Esophagus squamous epithelium (tissue), 5 donors: ENCODE data around the gene TCAF1. TPM values are rescaled to one million over a fixed set of nuclear protein-coding genes. Genes with fewer than 3 reads are reported as not detected.

ENCODE experiments used
- DNase-seq: peaks from one replicate; lab custom pipeline; 2025; lab: John Stamatoyannopoulos, UW
- H3K27ac ChIP-seq, 4 donors: fragments of 200-600 bp; sonication (generic); one replicate each; pipeline ENCODE4 v1.5.1; 2016 to 2019; ENCODE audit warnings: mild to moderate bottlenecking in 1 of 4
- H3K27me3 ChIP-seq, 4 donors: fragments of 200-600 bp; sonication (generic); 1 replicate in 3 of 4; 2 replicates in 1 of 4; pipeline versions ENCODE4 v1.5.1 to v1.6.0; 2017 to 2021; ENCODE audit warnings: antibody characterized with exemption in 1 of 4
- H3K36me3 ChIP-seq, 3 donors: fragments of 200-600 bp; sonication (generic); one replicate each; pipeline ENCODE4 v1.5.1; 2016 to 2019
- H3K4me1 ChIP-seq, 3 donors: fragments of 200-600 bp; sonication (generic); one replicate each; pipeline ENCODE4 v1.5.1; 2017 to 2019
- H3K4me3 ChIP-seq, 4 donors: fragments of 200-600 bp; sonication (generic); 1 replicate in 3 of 4; 2 replicates in 1 of 4; pipeline ENCODE4 v1.5.1; 2016 to 2019; ENCODE audit warnings: mild to moderate bottlenecking in 2 of 4, moderate library complexity in 1 of 4
- H3K9me3 ChIP-seq, 3 donors: fragments of 200-600 bp; sonication (generic); one replicate each; pipeline ENCODE4 v1.5.1; 2016 to 2019
- CTCF ChIP-seq, 6 experiments: fragments of 450-650 bp in 4 of 6; fragments of 200-600 bp in 2 of 6; sonication (generic) in 2 of 6; IDR thresholded peaks; one replicate each; pipeline ENCODE4 v1.5.1; 2016 to 2019; ENCODE audit warnings: antibody characterized with exemption in 6 of 6, mild to moderate bottlenecking in 4 of 6, moderate library complexity in 4 of 6
- POLR2A ChIP-seq, 4 donors: fragments of 450-650 bp; IDR thresholded peaks; one replicate each; pipeline ENCODE4 v1.6.1; 2017; ENCODE audit warnings: antibody characterized with exemption in 4 of 4, mild to moderate bottlenecking in 4 of 4, moderate library complexity in 3 of 4
- WGBS, 2 donors: methylation state at CpG; one replicate each; pipeline ENCODE4 v1.1.5; 2018; 5-methylcytosine and 5-hydroxymethylcytosine counted together
- intact Hi-C: fragments of 100-400 bp; cut with DNase I; formaldehyde crosslinking; loops from one replicate; pipeline ENCODE4 v1.15.0; 2022
- total RNA-seq, 4 donors: library from RNA; depleted of rRNA; stranded (reverse); fragments of >200 nt; gene quantifications; one replicate each; pipeline ENCODE4 v1.1.0, GENCODE V29; 2016
- donor health status: DM: yes; HTN: yes; CAD: no.

TCAF1 gene
- 10 to 100 TPM in 2 of 4 donors, 1 to 10 TPM in 2; 8.1 to 25.4 (median 13.2) TPM for total RNA-seq

GRCh38 chr7:143901668-143902331 lies at the start of gene TCAF1:
Gene TCAF1, minus strand, starts transcription at chr7:143902176. Its CDS starts 25,568 bp downstream, at chr7:143876608.
- no peaks in the 10 kb centered on the region for H3K9me3 ChIP-seq
- H3K27me3 ChIP-seq = no peaks in the 10 kb centered on the region
- H3K4me3 ChIP-seq = peak within 1 kb of the TSS; percentile 58 to 83 (median 80)
- intact Hi-C loops = no loop called here
- peak within 1 kb of the TSS; percentile 87 to 97 (median 95) for H3K27ac ChIP-seq
- H3K36me3 ChIP-seq = no peaks in the 10 kb centered on the region
- H3K4me1 ChIP-seq = peaks cover 7 to 35% (median 10%) of the 10 kb centered on the region in 3 donors
- DNase-seq = peak; percentile 76
- WGBS, 2 donors = 1% methylated on average over 14 to 18 of the region's 50 CpGs
- peak in 2 of 6 experiments; percentile 8 to 12 for TF ChIP-seq CTCF (IDR thresholded peaks at IDR 0.05)
- peak in 2 of 4 donors; percentile 47 to 76 for TF ChIP-seq POLR2A (IDR thresholded peaks at IDR 0.05)

GRCh38 chr7:143948733-143949132 lies 46.8 kb upstream of the TCAF1 start:
- no peaks in the 10 kb centered on the region for H3K4me1 ChIP-seq
- no peaks in the 10 kb centered on the region for H3K9me3 ChIP-seq
- WGBS, 2 donors = 49 to 57% methylated on average over 2 of the region's 2 CpGs
- H3K27me3 ChIP-seq = no peaks in the 10 kb centered on the region
- TF ChIP-seq CTCF (IDR thresholded peaks at IDR 0.05) = no peak
- TF ChIP-seq POLR2A (IDR thresholded peaks at IDR 0.05) = no peak
- H3K4me3 ChIP-seq = no peak overlapping the region
- DNase-seq = no peak
- H3K27ac ChIP-seq = no peak overlapping the region
- intact Hi-C loops = no loop called here
- H3K36me3 ChIP-seq = no peaks in the 10 kb centered on the region

- TF ChIP-seq POLR2A (IDR thresholded peaks at IDR 0.05) (no peak), CTCF (IDR thresholded peaks at IDR 0.05) (no peak)
- Histone ChIP-seq H3K9me3 (no peaks in the 10 kb centered on the region), H3K27me3 (no peaks in the 10 kb centered on the region), H3K4me1 (no peaks in the 10 kb centered on the region), H3K36me3 (no peaks in the 10 kb centered on the region), H3K4me3 (no peak overlapping the region), H3K27ac (no peak overlapping the region)
- DNase-seq = no peak
- intact Hi-C loops = no loop called here
- WGBS, 2 donors = 61 to 68% methylated on average over 2 of the region's 2 CpGs
Measured at GRCh38 chr7:143947111-143947510, 45.1 kb upstream of the TCAF1 start.

- no peaks in the 10 kb centered on the region for H3K4me1 ChIP-seq
- TF ChIP-seq CTCF (IDR thresholded peaks at IDR 0.05) = no peak
- TF ChIP-seq POLR2A (IDR thresholded peaks at IDR 0.05) = no peak
- no peaks in the 10 kb centered on the region for H3K36me3 ChIP-seq
- WGBS, 2 donors = 84 to 93% methylated on average over 4 of the region's 4 CpGs
- no peak overlapping the region for H3K4me3 ChIP-seq
- intact Hi-C loops = no loop called here
- H3K9me3 ChIP-seq = no peaks in the 10 kb centered on the region
- no peak for DNase-seq
- H3K27ac ChIP-seq = no peak overlapping the region
- H3K27me3 ChIP-seq = no peaks in the 10 kb centered on the region
Measured at GRCh38 chr7:143945423-143945822, 43.4 kb upstream of the TCAF1 start.

GRCh38 chr7:143938379-143939243 lies 36.6 kb upstream of the TCAF1 start:
- intact Hi-C loops = no loop called here

More at GRCh38 chr7:143938379-143939243, 36.6 kb upstream of the TCAF1 start:
- no peak for DNase-seq
- no peaks in the 10 kb centered on the region for H3K36me3 ChIP-seq
- WGBS, 2 donors = 50 to 61% methylated on average over 5 of the region's 5 CpGs
- H3K4me1 ChIP-seq = no peaks in the 10 kb centered on the region
- no peaks in the 10 kb centered on the region for H3K9me3 ChIP-seq
- no peak for TF ChIP-seq POLR2A (IDR thresholded peaks at IDR 0.05)
- TF ChIP-seq CTCF (IDR thresholded peaks at IDR 0.05) = no peak
- H3K27ac ChIP-seq = no peak overlapping the region
- H3K4me3 ChIP-seq = no peak overlapping the region
- no peaks in the 10 kb centered on the region for H3K27me3 ChIP-seq
